Pancreas (tissue), 10 donors: ENCODE measurements around the gene GLS. TPM values are rescaled to one million over a fixed set of nuclear protein-coding genes. Genes with fewer than 3 reads are reported as not detected.

Source experiments
- ATAC-seq, 4 donors: fragments of 200-7000 bp; cut with Tn5 transposase; one replicate each; pipeline versions ENCODE4 v1.8.0 to v1.9.1; 2020; ENCODE audit warnings: mild to moderate bottlenecking in 4 of 4, moderate library complexity in 4 of 4
- DNase-seq, 6 donors: peaks; one replicate each; pipeline ENCODE4 v3.0.0-alpha.2; 2020
- FAIRE-seq: peaks from 2 replicates; lab custom pipeline; 2012; peaks lifted over from hg19 to GRCh38; lab: Jason Lieb, UNC
- H3K27ac ChIP-seq, 4 donors: fragments of 200-600 bp; sonication (generic); 1 replicate in 3 of 4; 2 replicates in 1 of 4; pipeline versions ENCODE4 v1.5.0 to v1.8.0; 2020
- H3K27me3 ChIP-seq, 4 donors: fragments of 200-600 bp; one replicate each; pipeline ENCODE4 v1.8.0; 2021
- H3K36me3 ChIP-seq, 3 donors: fragments of 200-600 bp; sonication (generic) in 1 of 3; one replicate each; pipeline versions ENCODE4 v1.5.0 to v1.8.0; 2020 to 2021
- H3K4me1 ChIP-seq, 3 donors: fragments of 200-600 bp; one replicate each; pipeline ENCODE4 v1.8.0; 2021
- H3K4me3 ChIP-seq, 4 donors: fragments of 200-600 bp; sonication (generic) in 2 of 4; one replicate each; pipeline versions ENCODE4 v1.5.0 to v1.8.0; 2020 to 2021
- H3K9me3 ChIP-seq, 4 donors: fragments of 200-600 bp; one replicate each; pipeline ENCODE4 v1.8.0; 2021
- CTCF ChIP-seq, 4 donors: fragments of 200-600 bp; sonication (generic) in 3 of 4; IDR thresholded peaks; one replicate each; pipeline versions ENCODE4 v1.5.0 to v1.8.0; 2021; ENCODE audit warnings: antibody characterized with exemption in 4 of 4
- WGBS, 2 donors: extraction: QIAGEN DNeasy Blood & Tissue Kit; methylation state at CpG; one replicate each; pipeline ENCODE4 v1.1.7; 2013; 5-methylcytosine and 5-hydroxymethylcytosine counted together
- intact Hi-C, 3 donors: fragments of 100-400 bp; cut with DNase I; formaldehyde crosslinking; loops; one replicate each; pipeline versions ENCODE4 v1.11.1 to v1.14.2; 2022
- polyA plus RNA-seq, 2 donors: library from polyadenylated mRNA; stranded (reverse); fragments of 200-250 nt; gene quantifications; one replicate each; pipeline ENCODE4 v1.2.3, GENCODE V29; 2013
- total RNA-seq, 6 donors: library from RNA; stranded (reverse); fragmentation: NEBNext Ultra II Directional in 4 of 6; extraction: Animal tissue kit (Norgen Biotek cat#: 25700) in 4 of 6; gene quantifications; one replicate each; pipeline versions ENCODE4 v1.2.1 to v1.2.4, GENCODE V29; 2021 to 2023
- donor health status: healthy with polysubstance abuse.
- donor health status: DM: no; HTN: no; CAD: no; lungs with moderate emphysema.
- donor health status: DM: no; HTN: no; CAD: no.
- donor health status: control.
- donor health status: control.
- donor health status: Bipolar disorder and iron deficiency.
- donor health status: DM: yes; HTN: yes; CAD: no.
- donor health status: DM: no; HTN: no; CAD: no.
- donor health status: DM: no; HTN: no; CAD: no.
- donor health status: DM: yes; HTN: yes; CAD: no.

Gene GLS
- total RNA-seq (10 to 100 TPM; 30.4 to 84.4 (median 51.6) TPM), polyA plus RNA-seq (10 to 100 TPM; 20.5 to 54.3 TPM)

DNA sequence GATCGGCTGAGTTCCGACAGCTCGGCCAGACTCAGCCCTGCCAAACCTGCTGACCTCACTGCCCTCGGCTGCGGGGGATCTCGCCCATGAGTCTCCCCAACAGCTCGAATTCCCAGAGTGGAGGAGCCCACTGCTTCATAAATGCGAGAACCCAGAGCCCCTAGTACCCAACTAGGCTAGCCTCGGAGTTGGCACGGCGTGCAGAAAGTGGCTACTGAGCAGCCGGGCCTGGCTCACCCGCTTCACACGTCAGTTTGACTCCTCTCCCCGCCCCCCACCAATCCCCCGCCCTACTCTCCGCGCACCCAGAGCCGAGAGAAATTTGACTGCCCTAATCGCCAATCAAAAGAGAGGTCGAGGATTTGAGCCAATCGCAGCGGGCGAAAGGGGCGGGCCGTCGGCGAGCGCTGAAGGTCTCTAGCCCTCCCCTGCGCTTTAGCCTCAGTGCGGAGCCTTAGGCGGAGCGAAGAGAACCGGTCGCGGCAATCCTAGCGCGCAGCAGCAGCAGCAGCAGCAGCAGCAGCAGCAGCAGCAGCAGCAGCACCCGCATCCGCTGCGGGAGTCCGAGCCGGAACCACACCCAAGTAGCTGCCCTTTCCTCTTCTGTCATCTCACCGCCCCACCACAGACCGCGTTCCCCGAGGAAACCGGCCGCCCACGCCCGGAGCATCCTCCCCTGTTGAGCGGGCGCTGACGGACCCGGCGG lies at the start of gene GLS:
TSS of gene GLS (plus strand) at position 444 of the 706 bp plus-strand sequence. CDS start 264 bp downstream, outside the sequence.
- H3K27me3 ChIP-seq = no peaks in the 10 kb centered on the region
- TF ChIP-seq CTCF (IDR thresholded peaks at IDR 0.05) = no peak
- peaks cover 14 to 25% (median 16%) of the 10 kb centered on the region in 3 donors for H3K4me1 ChIP-seq
- intact Hi-C loops = no loop called here
- DNase-seq = peak; percentile 96 to 97 (median 97)
- peaks cover 0 to 3% (median 0%) of the 10 kb centered on the region in 4 donors for H3K9me3 ChIP-seq
- peak within 1 kb of the TSS; percentile 93 to 98 (median 93) for H3K4me3 ChIP-seq
- FAIRE-seq = no peak
- peak within 1 kb of the TSS; percentile 93 to 99 (median 98) for H3K27ac ChIP-seq
- ATAC-seq = peak; percentile 85 to 90 (median 88)
- 0% methylated on average over 56 of the region's 56 CpGs for WGBS, 2 donors
- no peaks in the 10 kb centered on the region for H3K36me3 ChIP-seq

DNA sequence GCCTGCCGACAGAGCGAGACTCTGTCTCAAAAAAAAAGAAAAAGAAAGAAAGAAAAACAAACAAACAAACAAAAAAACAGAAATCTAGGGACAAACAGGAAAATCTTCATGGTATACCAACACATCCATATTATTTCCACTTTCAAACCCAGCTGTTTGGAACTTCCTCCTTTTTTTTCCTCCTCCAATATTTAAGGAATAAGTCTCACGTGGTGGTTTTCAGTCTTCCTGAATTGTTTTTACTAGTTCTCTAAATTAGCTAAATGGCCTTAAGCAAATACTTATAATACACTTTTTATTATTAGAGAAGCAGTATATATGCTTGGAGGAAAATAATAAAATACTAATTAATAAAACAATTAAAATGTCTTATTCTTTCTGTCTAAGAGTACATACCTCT lies 48.7 kb upstream of the GLS start:
- H3K9me3 ChIP-seq = no peaks in the 10 kb centered on the region
- TF ChIP-seq CTCF (IDR thresholded peaks at IDR 0.05) = no peak
- H3K4me3 ChIP-seq = no peak overlapping the region
- H3K4me1 ChIP-seq = peaks cover 0 to 9% (median 0%) of the 10 kb centered on the region in 3 donors
- intact Hi-C loops = no loop called here
- ATAC-seq (no peak), FAIRE-seq (no peak), DNase-seq (no peak)
- 85 to 89% methylated on average over 3 of the region's 3 CpGs for WGBS, 2 donors
- no peaks in the 10 kb centered on the region for H3K27me3 ChIP-seq
- no peaks in the 10 kb centered on the region for H3K36me3 ChIP-seq
- H3K27ac ChIP-seq = no peak overlapping the region

- DNase-seq (no peak), ATAC-seq (no peak)
These were observed 45.8 kb upstream of the GLS start for GRCh38 chr2:190834890-190835208.

DNA sequence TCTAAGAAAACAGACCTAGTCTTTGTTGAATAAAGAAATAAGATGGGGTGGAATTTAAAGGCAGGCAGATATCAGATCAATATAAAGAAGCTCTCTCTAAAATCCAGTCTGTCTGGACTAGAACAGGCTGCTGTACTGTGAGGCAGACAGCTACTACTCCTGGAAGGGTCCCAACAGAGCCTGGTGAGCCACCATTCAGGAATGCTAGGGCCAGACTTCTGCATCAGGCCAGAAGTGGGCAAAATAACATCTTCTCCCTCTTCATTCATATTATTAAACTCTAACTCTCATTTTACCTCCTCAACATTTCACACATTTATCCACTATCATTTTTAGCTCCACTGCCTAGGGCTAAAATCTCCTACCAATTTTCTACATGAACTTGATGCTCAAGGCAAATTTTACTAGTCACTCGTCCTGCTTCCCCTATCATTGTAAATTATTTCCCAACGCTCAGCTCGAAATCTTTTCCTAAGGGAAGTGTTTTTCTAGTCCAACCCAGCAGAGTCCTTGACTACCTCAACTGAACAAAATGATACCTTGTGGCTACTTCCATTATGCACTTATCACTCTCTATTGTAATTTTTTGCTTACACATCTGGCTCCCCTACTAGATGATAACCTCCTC lies 45.2 kb upstream of the GLS start:
- H3K4me3 ChIP-seq = no peak overlapping the region
- FAIRE-seq = no peak

More at GRCh38 chr2:190834890-190835208, 45.8 kb upstream of the GLS start:
- TF ChIP-seq CTCF (IDR thresholded peaks at IDR 0.05) = no peak
- peaks cover 0 to 9% (median 0%) of the 10 kb centered on the region in 3 donors for H3K4me1 ChIP-seq
- intact Hi-C loops = no loop called here
- WGBS, 2 donors = 18 to 23% methylated on average over 1 of the region's 1 CpG
- no peak overlapping the region for H3K27ac ChIP-seq
- H3K9me3 ChIP-seq = no peaks in the 10 kb centered on the region
- H3K36me3 ChIP-seq = no peaks in the 10 kb centered on the region
- FAIRE-seq = no peak
- H3K4me3 ChIP-seq = no peak overlapping the region
- no peaks in the 10 kb centered on the region for H3K27me3 ChIP-seq

More for the DNA sequence above, 45.2 kb upstream of the GLS start:
- peaks cover 0 to 9% (median 0%) of the 10 kb centered on the region in 3 donors for H3K4me1 ChIP-seq
- ATAC-seq (peak in 2 of 4 donors; percentile 74 to 83), DNase-seq (no peak)
- H3K27me3 ChIP-seq = no peaks in the 10 kb centered on the region
- H3K9me3 ChIP-seq = no peaks in the 10 kb centered on the region
- no peak overlapping the region for H3K27ac ChIP-seq
- no peaks in the 10 kb centered on the region for H3K36me3 ChIP-seq
- no peak for TF ChIP-seq CTCF (IDR thresholded peaks at IDR 0.05)
- WGBS, 2 donors = 73 to 86% methylated on average over 3 of the region's 3 CpGs
- intact Hi-C loops = no loop called here
